ENCODE results near the gene MEF2A. TPM values are rescaled to one million over a fixed set of nuclear protein-coding genes. Genes with fewer than 3 reads are reported as not detected.
A peak's percentile ranks its signal among the peaks of the same experiment; 100 is the strongest.

Gene MEF2A
- total and polyA plus RNA-seq, 2 donors (not counting 1 experiment from before 2014, with no cell fraction given) = 44.0 to 102 TPM

GRCh38 chr15:99590913-99591646 lies 25.3 kb downstream of the MEF2A start:
- Histone ChIP-seq H3K9ac (ENCODE audit: low read length) (no peak overlapping the region), H3K4me2 (replicated peaks; ENCODE audit: low read depth, low read length, poor library complexity, severe bottlenecking) (peak overlapping the region; percentile 4), H2AFZ (ENCODE audit: insufficient read depth, low read depth, low read length, poor library complexity, severe bottlenecking) (no peak overlapping the region), H3K27ac (ENCODE audit: low read length in 2 of 2) (peak overlapping the region in 1 of 2 donors; percentile 17), H4K20me1 (ENCODE audit: control insufficient read depth, insufficient read depth, low read length, poor library complexity, severe bottlenecking) (peaks cover 64% of the 10 kb centered on the region), H3K79me2 (ENCODE audit: control insufficient read depth, insufficient read depth, low read length) (peaks cover 98% of the 10 kb centered on the region), H3K4me3 (ENCODE audit: control extremely low read depth in 1 of 5, extremely low read depth in 1 of 5, insufficient read depth in 1 of 5, low read depth in 2 of 5, low read length in 4 of 5) (no peak overlapping the region), H3K9me3 (ENCODE audit: control extremely low read depth in 1 of 3, control insufficient read depth in 2 of 3, insufficient read depth in 1 of 3, low read length in 2 of 3) (peaks cover 0 to 4% (median 3%) of the 10 kb centered on the region in 3 donors), H3K4me1 (ENCODE audit: control insufficient read depth in 2 of 2, insufficient read depth in 2 of 2, low read length in 2 of 2) (peaks cover 12 to 32% of the 10 kb centered on the region in 2 donors), H3K27me3 (replicated peaks in 1 of 4; ENCODE audit: control extremely low read depth in 1 of 4, control insufficient read depth in 3 of 4, insufficient read depth in 4 of 4, low read length in 3 of 4) (no peaks in the 10 kb centered on the region), H3K36me3 (replicated peaks in 1 of 2; ENCODE audit: control extremely low read depth in 1 of 2, control insufficient read depth in 1 of 2, extremely low read depth in 1 of 2, insufficient read depth in 2 of 2, low read length in 1 of 2) (peaks cover 6 to 8% of the 10 kb centered on the region in 2 experiments)
- H3K4me3 Mint-ChIP-seq = peak overlapping the region; percentile 38
- CTCF ChIA-PET = interaction anchor here (1.0 to 1.6 kb wide), 2 partner anchors 9 to 113 kb away, joined by 4 to 6 read pairs; no protein-coding TSS in a partner anchor
- ATAC-seq (ENCODE audit: low read depth) (no peak), DNase-seq (no peak)
- H3K27me3 Mint-ChIP-seq = no peaks in the 10 kb centered on the region
- peaks cover 61% of the 10 kb centered on the region for H3K4me1 Mint-ChIP-seq
- H3K9me3 Mint-ChIP-seq (ENCODE audit: insufficient read depth) = peaks cover 9% of the 10 kb centered on the region
- TF ChIP-seq EZH2 (IDR thresholded peaks at IDR 0.05; ENCODE audit: borderline replicate concordance, insufficient read depth, low read depth, low read length, poor library complexity, severe bottlenecking) (no peak), CTCF (IDR thresholded peaks at IDR 0.05) (no peak)
- WGBS (ENCODE audit: insufficient coverage) = no CpG with 5 or more reads among the region's 2 CpGs
- intact Hi-C loops (cut with micrococcal nuclease) = loop anchor here (2.0 kb wide), 1 partner anchor 14 kb away; no protein-coding TSS in a partner anchor
- POLR2A ChIA-PET = no interaction called here
- peak overlapping the region; percentile 43 for H3K27ac Mint-ChIP-seq

- H3K27ac Mint-ChIP-seq = no peak overlapping the region
- intact Hi-C loops (cut with micrococcal nuclease) = loop anchor here (2.0 kb wide), 1 partner anchor 13 kb away; no protein-coding TSS in a partner anchor
- no peak for ATAC-seq (ENCODE audit: low read depth)
- Histone ChIP-seq H3K4me2 (replicated peaks; ENCODE audit: low read depth, low read length, poor library complexity, severe bottlenecking) (no peak overlapping the region), H4K20me1 (ENCODE audit: control insufficient read depth, insufficient read depth, low read length, poor library complexity, severe bottlenecking) (peaks cover 59% of the 10 kb centered on the region), H3K79me2 (ENCODE audit: control insufficient read depth, insufficient read depth, low read length) (peaks cover 98% of the 10 kb centered on the region), H3K36me3 (replicated peaks in 1 of 2; ENCODE audit: control extremely low read depth in 1 of 2, control insufficient read depth in 1 of 2, extremely low read depth in 1 of 2, insufficient read depth in 2 of 2, low read length in 1 of 2) (peaks cover 4 to 8% of the 10 kb centered on the region in 2 experiments), H3K4me1 (ENCODE audit: control insufficient read depth in 2 of 2, insufficient read depth in 2 of 2, low read length in 2 of 2) (peaks cover 12 to 32% of the 10 kb centered on the region in 2 donors), H2AFZ (ENCODE audit: insufficient read depth, low read depth, low read length, poor library complexity, severe bottlenecking) (no peak overlapping the region), H3K27ac (ENCODE audit: low read length in 2 of 2) (no peak overlapping the region), H3K27me3 (replicated peaks in 1 of 4; ENCODE audit: control extremely low read depth in 1 of 4, control insufficient read depth in 3 of 4, insufficient read depth in 4 of 4, low read length in 3 of 4) (no peaks in the 10 kb centered on the region), H3K9ac (ENCODE audit: low read length) (no peak overlapping the region), H3K4me3 (ENCODE audit: control extremely low read depth in 1 of 5, extremely low read depth in 1 of 5, insufficient read depth in 1 of 5, low read depth in 2 of 5, low read length in 4 of 5) (no peak overlapping the region), H3K9me3 (ENCODE audit: control extremely low read depth in 1 of 3, control insufficient read depth in 2 of 3, insufficient read depth in 1 of 3, low read length in 2 of 3) (peaks cover 1 to 11% (median 2%) of the 10 kb centered on the region in 3 donors)
- TF ChIP-seq EZH2 (IDR thresholded peaks at IDR 0.05; ENCODE audit: borderline replicate concordance, insufficient read depth, low read depth, low read length, poor library complexity, severe bottlenecking) (no peak), CTCF (IDR thresholded peaks at IDR 0.05) (no peak)
- no peak for DNase-seq
- peaks cover 7% of the 10 kb centered on the region for H3K9me3 Mint-ChIP-seq (ENCODE audit: insufficient read depth)
- H3K27me3 Mint-ChIP-seq = no peaks in the 10 kb centered on the region
- peaks cover 60% of the 10 kb centered on the region for H3K4me1 Mint-ChIP-seq
- ChIA-PET CTCF (no interaction called here), POLR2A (no interaction called here)
- 98% methylated on average over 4 of the region's 6 CpGs for WGBS (ENCODE audit: insufficient coverage)
- H3K4me3 Mint-ChIP-seq = no peak overlapping the region
Measured at GRCh38 chr15:99592145-99592791, 26.5 kb downstream of the MEF2A start.
